Retinal pigment epithelial cell (primary cell): ENCODE results near the gene ADAM12.

Experiments used
- DNase-seq: peaks from one replicate; pipeline ENCODE4 v3.0.0-alpha.2; 2010; ENCODE audit warnings: low read depth
- H3K4me3 ChIP-seq: 2 replicates; pipeline ENCODE4 v1.5.1; 2011; ENCODE audit warnings: mild to moderate bottlenecking, low read length, control low read depth, moderate library complexity
- CTCF ChIP-seq: conservative IDR thresholded peaks from 2 replicates; pipeline ENCODE4 v1.5.1; 2011; ENCODE audit warnings: low read depth, low read length, control low read depth, inconsistent platforms

Gene ADAM12

GRCh38 chr10:126147866-126148587, 240.2 kb downstream of the ADAM12 start:
- H3K4me3 ChIP-seq = no peak overlapping the region
- no peak for TF ChIP-seq CTCF
- peak; percentile 48 for DNase-seq

- DNase-seq = no peak
- TF ChIP-seq CTCF = no peak
Measured at GRCh38 chr10:126146771-126147170, 241.5 kb downstream of the ADAM12 start.

GRCh38 chr10:126143117-126143516, 245.2 kb downstream of the ADAM12 start:
- DNase-seq = no peak
- no peak for TF ChIP-seq CTCF
- no peak overlapping the region for H3K4me3 ChIP-seq

More at GRCh38 chr10:126146771-126147170, 241.5 kb downstream of the ADAM12 start:
- no peak overlapping the region for H3K4me3 ChIP-seq

- no peak for TF ChIP-seq CTCF
- H3K4me3 ChIP-seq = no peak overlapping the region
- no peak for DNase-seq
Measured at GRCh38 chr10:126140746-126141273, 247.5 kb downstream of the ADAM12 start.

GRCh38 chr10:126137562-126138221, 250.6 kb downstream of the ADAM12 start:
- DNase-seq = no peak
- H3K4me3 ChIP-seq = no peak overlapping the region
- no peak for TF ChIP-seq CTCF

GRCh38 chr10:126135941-126136595, 252.2 kb downstream of the ADAM12 start:
- no peak for TF ChIP-seq CTCF

More at GRCh38 chr10:126135941-126136595, 252.2 kb downstream of the ADAM12 start:
- DNase-seq = no peak
- H3K4me3 ChIP-seq = no peak overlapping the region
